ENCODE measurements around the gene SLAMF8.

GRCh38 chr1:159829822-159830465, 3.3 kb downstream of the SLAMF8 start:
- TF ChIP-seq CTCF (IDR thresholded peaks at IDR 0.05) (no peak), POLR2A (IDR thresholded peaks at IDR 0.05) (no peak), EP300 (IDR thresholded peaks at IDR 0.05) (no peak)

Measured in suprapubic skin (tissue), 3 donors.